HepG2 (cell line): ENCODE results near the gene GGACT. TPM values are rescaled to one million over a fixed set of nuclear protein-coding genes. Genes with fewer than 3 reads are reported as not detected.
A peak's percentile ranks its signal among the peaks of the same experiment; 100 is the strongest.

Source experiments
- CBX2 ChIP-seq, 2 experiments: fragments of 200-600 bp in 1 of 2; sonication (generic); formaldehyde crosslinking in 1 of 2; IDR thresholded peaks; 2 replicates each; pipeline versions ENCODE4 v1.7.0 to v1.8.1; 2018 to 2022; ENCODE audit warnings: low read depth in 2 of 2, low read length in 1 of 2, mild to moderate bottlenecking in 1 of 2, missing genetic modification reagents in 1 of 2
- CREM ChIP-seq, 2 experiments: sonication (generic) in 1 of 2; formaldehyde crosslinking in 1 of 2; IDR thresholded peaks; 2 replicates each; pipeline versions ENCODE4 v1.4.0 to v1.6.1; 2016 to 2020; ENCODE audit warnings: antibody characterized with exemption in 1 of 2, mild to moderate bottlenecking in 1 of 2, missing genetic modification reagents in 1 of 2
- ESRRA ChIP-seq: sonication (generic); formaldehyde crosslinking; IDR thresholded peaks from 2 replicates; pipeline ENCODE4 v1.5.1; 2020; ENCODE audit warnings: mild to moderate bottlenecking, low read depth, missing genetic modification reagents
- FLYWCH1 ChIP-seq: sonication (generic); formaldehyde crosslinking; IDR thresholded peaks from 2 replicates; pipeline ENCODE4 v1.8.1; 2023; ENCODE audit warnings: mild to moderate bottlenecking, missing genetic modification reagents
- GPN1 ChIP-seq: sonication (generic); formaldehyde crosslinking; IDR thresholded peaks from 2 replicates; pipeline ENCODE4 v1.5.1; 2020; ENCODE audit warnings: missing genetic modification reagents, borderline replicate concordance
- KDM3A ChIP-seq: IDR thresholded peaks from 2 replicates; pipeline ENCODE4 v1.6.1; 2018; ENCODE audit warnings: low read depth, missing compliant biosample characterization
- KDM5A ChIP-seq: fragments of 200-600 bp; sonication (generic); IDR thresholded peaks from 2 replicates; pipeline ENCODE4 v1.7.0; 2018; ENCODE audit warnings: antibody characterized with exemption, mild to moderate bottlenecking, low read length, borderline replicate concordance
- KLF12 ChIP-seq: sonication (generic); formaldehyde crosslinking; IDR thresholded peaks from 2 replicates; pipeline ENCODE4 v1.4.0; 2020; ENCODE audit warnings: missing genetic modification reagents, borderline replicate concordance
- NAIF1 ChIP-seq: sonication (generic); formaldehyde crosslinking; IDR thresholded peaks from 2 replicates; pipeline ENCODE4 v1.5.0; 2020; ENCODE audit warnings: mild to moderate bottlenecking, missing genetic modification reagents, borderline replicate concordance
- NFRKB ChIP-seq: fragments of 450-650 bp; IDR thresholded peaks from 2 replicates; pipeline ENCODE4 v1.6.1; 2017
- NR2F2 ChIP-seq: IDR thresholded peaks from 2 replicates; pipeline ENCODE4 v1.6.1; 2012; ENCODE audit warnings: low read depth, inconsistent platforms, borderline replicate concordance
- PHF20 ChIP-seq: sonication (generic); formaldehyde crosslinking; IDR thresholded peaks from 2 replicates; pipeline ENCODE4 v1.5.0; 2020; ENCODE audit warnings: mild to moderate bottlenecking, missing genetic modification reagents
- SAFB2 ChIP-seq: sonication (generic); formaldehyde crosslinking; IDR thresholded peaks from 2 replicates; pipeline ENCODE4 v1.5.1; 2020; ENCODE audit warnings: missing genetic modification reagents, low read depth, mild to moderate bottlenecking, borderline replicate concordance
- SALL2 ChIP-seq: sonication (generic); formaldehyde crosslinking; IDR thresholded peaks from 2 replicates; pipeline ENCODE4 v1.8.1; 2023; ENCODE audit warnings: mild to moderate bottlenecking, missing genetic modification reagents, inconsistent platforms
- TSC22D2 ChIP-seq: sonication (generic); formaldehyde crosslinking; IDR thresholded peaks from 2 replicates; pipeline ENCODE4 v1.5.1; 2020; ENCODE audit warnings: missing genetic modification reagents, mild to moderate bottlenecking, borderline replicate concordance
- ZBTB8A ChIP-seq: sonication (generic); formaldehyde crosslinking; IDR thresholded peaks from 2 replicates; pipeline ENCODE4 v1.4.0; 2020; ENCODE audit warnings: mild to moderate bottlenecking, low read depth, missing genetic modification reagents, borderline replicate concordance
- ZEB1 ChIP-seq: IDR thresholded peaks from 2 replicates; pipeline ENCODE4 v1.6.1; 2012; ENCODE audit warnings: mild to moderate bottlenecking, low read depth, inconsistent platforms; ENCODE audit not compliant: insufficient replicate concordance
- ZNF101 ChIP-seq: sonication (generic); formaldehyde crosslinking; IDR thresholded peaks from 2 replicates; pipeline ENCODE4 v1.4.0; 2020; ENCODE audit warnings: mild to moderate bottlenecking, low read depth, missing genetic modification reagents, borderline replicate concordance
- ZNF20 ChIP-seq: sonication (generic); formaldehyde crosslinking; IDR thresholded peaks from 2 replicates; pipeline ENCODE4 v1.4.0; 2020; ENCODE audit warnings: mild to moderate bottlenecking, moderate library complexity, missing genetic modification reagents
- ZNF234 ChIP-seq: sonication (generic); formaldehyde crosslinking; conservative IDR thresholded peaks from 2 replicates; pipeline ENCODE4 v1.5.1; 2020; ENCODE audit warnings: mild to moderate bottlenecking, missing genetic modification reagents
- ZNF292 ChIP-seq: sonication (generic); formaldehyde crosslinking; IDR thresholded peaks from 2 replicates; pipeline ENCODE4 v1.8.1; 2022; ENCODE audit warnings: mild to moderate bottlenecking, low read depth, missing genetic modification reagents, borderline replicate concordance
- polyA plus RNA-seq, 8 experiments: library from polyadenylated mRNA; depleted of rRNA in 3 of 8; stranded (reverse) in 7 of 8; unstranded in 1 of 8; fragments of >200 nt; fragmentation: Illumina TruSeq in 4 of 8; extraction: Trizol in 4 of 8; gene quantifications; 2 replicates each; pipeline versions ENCODE4 v1.2.1 to v1.2.3, GENCODE V29; 2011 to 2016; ENCODE audit warnings: low read depth in 4 of 8, missing spikeins in 1 of 8, mixed read lengths in 1 of 8; ENCODE audit not compliant: insufficient read depth in 1 of 8
- total RNA-seq, 5 experiments: library from RNA; depleted of rRNA; stranded (reverse); fragments of >200 nt; fragmentation: Illumina TruSeq; extraction: Trizol; gene quantifications; 2 replicates each; pipeline ENCODE4 v1.2.3, GENCODE V29; 2016; ENCODE audit warnings: low read depth in 1 of 5
- TF ChIP-seq, protein P1 (sequence below): sonication (generic); formaldehyde crosslinking; IDR thresholded peaks from 2 replicates; pipeline ENCODE4 v1.4.0; 2020; ENCODE audit warnings: missing genetic modification reagents; ENCODE audit errors: not compliant biosample characterization
- TF ChIP-seq, protein P2 (sequence below): sonication (generic); formaldehyde crosslinking; IDR thresholded peaks from 2 replicates; pipeline ENCODE4 v1.4.0; 2020; ENCODE audit warnings: mild to moderate bottlenecking, missing genetic modification reagents
- TF ChIP-seq, protein P3 (sequence below): sonication (generic); formaldehyde crosslinking; conservative IDR thresholded peaks from 2 replicates; pipeline ENCODE4 v1.8.0; 2022; ENCODE audit warnings: missing genetic modification reagents

The GGACT gene
- total and polyA plus RNA-seq, 2 of the 13 experiments (the other 11 are each of a cell fraction or from before 2014, with no cell fraction given): 1.7 to 1.9 TPM

DNA sequence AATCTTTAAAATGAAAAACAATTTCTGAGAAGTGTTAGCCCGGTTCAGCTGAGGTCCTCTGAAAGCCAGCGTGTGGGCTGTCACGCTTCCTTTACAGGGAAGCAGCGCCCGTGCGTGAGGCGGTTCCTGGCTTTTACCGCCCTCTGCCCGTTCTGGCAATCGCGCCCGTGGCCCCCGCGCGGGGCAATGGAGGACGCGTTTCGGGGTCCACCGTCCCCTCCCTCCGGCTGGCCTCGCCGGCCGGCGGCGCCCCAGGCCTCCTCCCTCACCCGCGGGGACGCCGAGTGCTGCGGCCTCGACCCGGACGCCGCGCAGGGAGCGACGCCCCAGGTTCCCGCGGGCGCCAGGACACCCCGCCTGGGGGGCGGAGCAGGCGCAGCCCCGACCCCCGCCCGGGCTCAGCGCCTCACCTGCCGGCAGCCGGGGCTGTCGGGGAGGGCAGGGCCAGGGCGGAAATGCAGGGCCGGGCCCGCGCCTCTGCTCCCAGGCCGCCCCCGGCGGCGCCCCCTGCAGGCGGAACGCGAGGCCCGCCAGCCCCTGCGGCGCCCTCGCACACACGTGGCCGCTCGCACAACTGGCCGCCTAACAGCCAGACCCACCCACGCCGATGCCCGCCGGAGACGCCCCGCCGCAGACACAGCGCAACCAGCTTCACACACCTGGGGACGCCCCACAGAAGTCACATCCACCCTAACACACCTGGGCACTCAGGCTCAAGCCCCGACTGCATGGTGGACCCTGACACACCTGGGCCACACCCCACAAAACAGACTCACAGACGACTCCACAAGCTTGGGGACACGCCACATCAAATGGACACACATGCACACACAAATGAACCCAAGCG is at the start of gene GGACT (continued):
- TF ChIP-seq KDM5A: no peak
- TF ChIP-seq, protein P1, sequence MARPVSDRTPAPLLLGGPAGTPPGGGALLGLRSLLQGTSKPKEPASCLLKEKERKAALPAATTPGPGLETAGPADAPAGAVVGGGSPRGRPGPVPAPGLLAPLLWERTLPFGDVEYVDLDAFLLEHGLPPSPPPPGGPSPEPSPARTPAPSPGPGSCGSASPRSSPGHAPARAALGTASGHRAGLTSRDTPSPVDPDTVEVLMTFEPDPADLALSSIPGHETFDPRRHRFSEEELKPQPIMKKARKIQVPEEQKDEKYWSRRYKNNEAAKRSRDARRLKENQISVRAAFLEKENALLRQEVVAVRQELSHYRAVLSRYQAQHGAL (CRISPR knock-in tag): peak; percentile 79
- no peak for TF ChIP-seq ZEB1
- no peak; the same call in 1 of the 2 replicates for TF ChIP-seq GPN1 (CRISPR knock-in tag)
- TF ChIP-seq NAIF1: no peak
- TF ChIP-seq ESRRA: no peak
- peak; percentile 68; the same call in 1 of the 2 replicates for TF ChIP-seq ZNF234 (CRISPR knock-in tag)
- peak; percentile 66; the same call in 1 of the 2 replicates for TF ChIP-seq SAFB2 (CRISPR knock-in tag)
- TF ChIP-seq, protein P2, sequence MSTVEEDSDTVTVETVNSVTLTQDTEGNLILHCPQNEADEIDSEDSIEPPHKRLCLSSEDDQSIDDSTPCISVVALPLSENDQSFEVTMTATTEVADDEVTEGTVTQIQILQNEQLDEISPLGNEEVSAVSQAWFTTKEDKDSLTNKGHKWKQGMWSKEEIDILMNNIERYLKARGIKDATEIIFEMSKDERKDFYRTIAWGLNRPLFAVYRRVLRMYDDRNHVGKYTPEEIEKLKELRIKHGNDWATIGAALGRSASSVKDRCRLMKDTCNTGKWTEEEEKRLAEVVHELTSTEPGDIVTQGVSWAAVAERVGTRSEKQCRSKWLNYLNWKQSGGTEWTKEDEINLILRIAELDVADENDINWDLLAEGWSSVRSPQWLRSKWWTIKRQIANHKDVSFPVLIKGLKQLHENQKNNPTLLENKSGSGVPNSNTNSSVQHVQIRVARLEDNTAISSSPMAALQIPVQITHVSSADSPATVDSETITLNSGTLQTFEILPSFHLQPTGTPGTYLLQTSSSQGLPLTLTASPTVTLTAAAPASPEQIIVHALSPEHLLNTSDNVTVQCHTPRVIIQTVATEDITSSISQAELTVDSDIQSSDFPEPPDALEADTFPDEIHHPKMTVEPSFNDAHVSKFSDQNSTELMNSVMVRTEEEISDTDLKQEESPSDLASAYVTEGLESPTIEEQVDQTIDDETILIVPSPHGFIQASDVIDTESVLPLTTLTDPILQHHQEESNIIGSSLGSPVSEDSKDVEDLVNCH: no peak
- peak; percentile 58; the same call in 1 of the 2 replicates for TF ChIP-seq KLF12
- peak; percentile 95; the same call in 1 of the 2 replicates for TF ChIP-seq TSC22D2
- no peak for TF ChIP-seq NFRKB
- TF ChIP-seq ZNF101 (CRISPR knock-in tag): no peak
- TF ChIP-seq, protein P3, sequence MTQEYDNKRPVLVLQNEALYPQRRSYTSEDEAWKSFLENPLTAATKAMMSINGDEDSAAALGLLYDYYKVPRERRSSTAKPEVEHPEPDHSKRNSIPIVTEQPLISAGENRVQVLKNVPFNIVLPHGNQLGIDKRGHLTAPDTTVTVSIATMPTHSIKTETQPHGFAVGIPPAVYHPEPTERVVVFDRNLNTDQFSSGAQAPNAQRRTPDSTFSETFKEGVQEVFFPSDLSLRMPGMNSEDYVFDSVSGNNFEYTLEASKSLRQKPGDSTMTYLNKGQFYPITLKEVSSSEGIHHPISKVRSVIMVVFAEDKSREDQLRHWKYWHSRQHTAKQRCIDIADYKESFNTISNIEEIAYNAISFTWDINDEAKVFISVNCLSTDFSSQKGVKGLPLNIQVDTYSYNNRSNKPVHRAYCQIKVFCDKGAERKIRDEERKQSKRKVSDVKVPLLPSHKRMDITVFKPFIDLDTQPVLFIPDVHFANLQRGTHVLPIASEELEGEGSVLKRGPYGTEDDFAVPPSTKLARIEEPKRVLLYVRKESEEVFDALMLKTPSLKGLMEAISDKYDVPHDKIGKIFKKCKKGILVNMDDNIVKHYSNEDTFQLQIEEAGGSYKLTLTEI (CRISPR knock-in tag): no peak
- no peak for TF ChIP-seq NR2F2
- peak; percentile 88 for TF ChIP-seq SALL2 (CRISPR knock-in tag)
- no peak for TF ChIP-seq ZNF292 (CRISPR knock-in tag)
- TF ChIP-seq ZBTB8A (CRISPR knock-in tag): no peak
- no peak for TF ChIP-seq ZNF20 (CRISPR knock-in tag)
- no peak for TF ChIP-seq CREM (IDR thresholded peaks at IDR 0.05)
- TF ChIP-seq CREM (CRISPR knock-in tag; IDR thresholded peaks at IDR 0.05): no peak
- no peak for TF ChIP-seq CBX2 (IDR thresholded peaks at IDR 0.05; ENCODE audit: low read depth, low read length)
- TF ChIP-seq CBX2 (CRISPR knock-in tag; IDR thresholded peaks at IDR 0.05; ENCODE audit: low read depth): peak; percentile 90; the same call in 1 of the 2 replicates
- peak; percentile 72 for TF ChIP-seq PHF20 (CRISPR knock-in tag)
- no peak for TF ChIP-seq KDM3A (CRISPR knock-in tag)
- TF ChIP-seq FLYWCH1: no peak
